Karpas-422 (cell line): ENCODE data around the gene SPNS3. TPM values are rescaled to one million over a fixed set of nuclear protein-coding genes. Genes with fewer than 3 reads are reported as not detected.

Experiments used
- DNase-seq: peaks from one replicate; pipeline ENCODE4 v3.0.0-alpha.2; 2015
- H2AFZ ChIP-seq: fragments of 200-600 bp; sonication (generic); 2 replicates; pipeline ENCODE4 v1.6.1; 2014; ENCODE audit warnings: antibody characterized with exemption, low read length, mixed read lengths
- H3K27ac ChIP-seq: fragments of 200-600 bp; sonication (generic); 2 replicates; pipeline ENCODE4 v1.5.1; 2014; ENCODE audit warnings: mild to moderate bottlenecking, low read length, moderate library complexity
- H3K27me3 ChIP-seq: fragments of 200-600 bp; sonication (generic); 2 replicates; pipeline ENCODE4 v1.6.1; 2014; ENCODE audit warnings: low read length, mixed read lengths
- H3K36me3 ChIP-seq: fragments of 200-600 bp; sonication (generic); 2 replicates; pipeline ENCODE4 v1.6.1; 2014; ENCODE audit warnings: low read length, mixed read lengths; ENCODE audit not compliant: insufficient read depth
- H3K4me1 ChIP-seq: fragments of 200-600 bp; sonication (generic); 2 replicates; pipeline ENCODE4 v1.6.1; 2014; ENCODE audit warnings: mild to moderate bottlenecking, low read length, mixed read lengths
- H3K4me2 ChIP-seq: fragments of 200-600 bp; sonication (generic); 2 replicates; pipeline ENCODE4 v1.6.1; 2014; ENCODE audit warnings: low read length, low read depth, mild to moderate bottlenecking; ENCODE audit not compliant: poor library complexity, severe bottlenecking
- H3K4me3 ChIP-seq: fragments of 200-600 bp; sonication (generic); 2 replicates; pipeline ENCODE4 v1.5.1; 2014; ENCODE audit warnings: mild to moderate bottlenecking, antibody characterized with exemption, low read length, mixed read lengths
- H3K79me2 ChIP-seq: fragments of 200-600 bp; sonication (generic); 2 replicates; pipeline ENCODE4 v1.6.1; 2014; ENCODE audit warnings: mild to moderate bottlenecking, low read length, mixed read lengths
- H3K9ac ChIP-seq: fragments of 200-600 bp; sonication (generic); 2 replicates; pipeline ENCODE4 v1.6.0; 2014; ENCODE audit warnings: low read length
- H3K9me2 ChIP-seq: fragments of 200-600 bp; sonication (generic), shearing (Covaris generic); replicated peaks from 2 replicates; pipeline ENCODE4 v1.6.0; 2014; ENCODE audit warnings: mild to moderate bottlenecking, low read length, moderate library complexity; ENCODE audit not compliant: insufficient read depth
- H3K9me3 ChIP-seq: fragments of 300-700, 200-600 bp; sonication (generic); 2 replicates; pipeline ENCODE4 v1.6.1; 2014; ENCODE audit warnings: low read length, mixed read lengths
- H4K20me1 ChIP-seq: fragments of 200-600 bp; sonication (generic); 2 replicates; pipeline ENCODE4 v1.6.1; 2014; ENCODE audit warnings: mild to moderate bottlenecking, antibody characterized with exemption, low read length, low read depth; ENCODE audit not compliant: insufficient read depth
- total RNA-seq: library from RNA; depleted of rRNA; stranded (reverse); fragments of >200 nt; shearing (Covaris generic); gene quantifications from 2 replicates; pipeline ENCODE4 v1.2.3, GENCODE V29; 2014; ENCODE audit warnings: low replicate concordance

Gene SPNS3
- total RNA-seq, 1 experiment from 2014 or later: 4.1 TPM

- Histone ChIP-seq H4K20me1 (no peaks in the 10 kb centered on the region), H3K4me2 (no peak overlapping the region), H3K27ac (no peak overlapping the region), H3K79me2 (no peaks in the 10 kb centered on the region), H3K4me3 (no peak overlapping the region), H3K4me1 (peaks cover 8% of the 10 kb centered on the region), H3K9me3 (no peaks in the 10 kb centered on the region), H3K27me3 (no peaks in the 10 kb centered on the region), H3K9me2 (no peaks in the 10 kb centered on the region), H3K36me3 (no peaks in the 10 kb centered on the region), H2AFZ (no peak overlapping the region), H3K9ac (no peak overlapping the region)
- DNase-seq: no peak
Observed at GRCh38 chr17:4417129-4417667, 16.5 kb upstream of the SPNS3 start.

GRCh38 chr17:4420692-4421131 lies 13.0 kb upstream of the SPNS3 start:
- no peaks in the 10 kb centered on the region for H3K36me3 ChIP-seq
- H3K27me3 ChIP-seq: no peaks in the 10 kb centered on the region
- no peak overlapping the region for H3K9ac ChIP-seq
- peak; percentile 90 for DNase-seq
- H3K4me2 ChIP-seq: no peak overlapping the region
- H3K27ac ChIP-seq: no peak overlapping the region
- H2AFZ ChIP-seq: no peak overlapping the region
- no peaks in the 10 kb centered on the region for H3K79me2 ChIP-seq
- no peaks in the 10 kb centered on the region for H4K20me1 ChIP-seq
- no peaks in the 10 kb centered on the region for H3K9me2 ChIP-seq
- H3K4me1 ChIP-seq: peaks cover 3% of the 10 kb centered on the region; the same call in 1 of the 2 replicates
- H3K4me3 ChIP-seq: no peak overlapping the region
- no peaks in the 10 kb centered on the region for H3K9me3 ChIP-seq

GRCh38 chr17:4422864-4423263 lies 10.9 kb upstream of the SPNS3 start:
- no peak overlapping the region for H3K27ac ChIP-seq

GRCh38 chr17:4425398-4425797 lies 8.3 kb upstream of the SPNS3 start:
- H3K27ac ChIP-seq: no peak overlapping the region
- H3K4me1 ChIP-seq: peaks cover 3% of the 10 kb centered on the region; the same call in 1 of the 2 replicates
- no peak overlapping the region for H2AFZ ChIP-seq
- no peaks in the 10 kb centered on the region for H4K20me1 ChIP-seq
- no peak overlapping the region for H3K9ac ChIP-seq
- no peaks in the 10 kb centered on the region for H3K79me2 ChIP-seq
- H3K9me3 ChIP-seq: no peaks in the 10 kb centered on the region
- no peaks in the 10 kb centered on the region for H3K27me3 ChIP-seq
- no peak overlapping the region for H3K4me3 ChIP-seq
- DNase-seq: no peak
- no peaks in the 10 kb centered on the region for H3K9me2 ChIP-seq
- H3K4me2 ChIP-seq: no peak overlapping the region
- H3K36me3 ChIP-seq: no peaks in the 10 kb centered on the region

More at GRCh38 chr17:4422864-4423263, 10.9 kb upstream of the SPNS3 start:
- Histone ChIP-seq H3K27me3 (no peaks in the 10 kb centered on the region), H4K20me1 (no peaks in the 10 kb centered on the region), H2AFZ (no peak overlapping the region), H3K9me2 (no peaks in the 10 kb centered on the region), H3K4me3 (no peak overlapping the region), H3K79me2 (no peaks in the 10 kb centered on the region), H3K9ac (no peak overlapping the region), H3K4me2 (no peak overlapping the region), H3K9me3 (no peaks in the 10 kb centered on the region), H3K36me3 (no peaks in the 10 kb centered on the region), H3K4me1 (peaks cover 3% of the 10 kb centered on the region; the same call in 1 of the 2 replicates)
- no peak for DNase-seq

GRCh38 chr17:4426499-4427208 lies 7.1 kb upstream of the SPNS3 start:
- no peak for DNase-seq
- Histone ChIP-seq H3K4me2 (no peak overlapping the region), H3K79me2 (no peaks in the 10 kb centered on the region), H3K9ac (no peak overlapping the region), H3K4me1 (no peaks in the 10 kb centered on the region), H3K36me3 (no peaks in the 10 kb centered on the region), H3K27me3 (no peaks in the 10 kb centered on the region), H3K27ac (no peak overlapping the region), H3K9me3 (no peaks in the 10 kb centered on the region), H2AFZ (no peak overlapping the region), H4K20me1 (no peaks in the 10 kb centered on the region), H3K4me3 (no peak overlapping the region), H3K9me2 (no peaks in the 10 kb centered on the region)

- H3K27ac ChIP-seq: no peak overlapping the region
- H4K20me1 ChIP-seq: no peaks in the 10 kb centered on the region
- H3K36me3 ChIP-seq: no peaks in the 10 kb centered on the region
- H3K9me3 ChIP-seq: no peaks in the 10 kb centered on the region
- no peak overlapping the region for H3K4me3 ChIP-seq
- no peaks in the 10 kb centered on the region for H3K4me1 ChIP-seq
- DNase-seq: no peak
- no peak overlapping the region for H3K4me2 ChIP-seq
- H2AFZ ChIP-seq: no peak overlapping the region
- no peaks in the 10 kb centered on the region for H3K27me3 ChIP-seq
- no peak overlapping the region for H3K9ac ChIP-seq
- H3K79me2 ChIP-seq: no peaks in the 10 kb centered on the region
- H3K9me2 ChIP-seq: no peaks in the 10 kb centered on the region
Observed at GRCh38 chr17:4427505-4427904, 6.2 kb upstream of the SPNS3 start.

- no peak overlapping the region for H3K9ac ChIP-seq
- no peak overlapping the region for H3K27ac ChIP-seq
- H3K4me3 ChIP-seq: no peak overlapping the region
- no peaks in the 10 kb centered on the region for H3K27me3 ChIP-seq
- H2AFZ ChIP-seq: no peak overlapping the region
- H4K20me1 ChIP-seq: no peaks in the 10 kb centered on the region
- H3K9me2 ChIP-seq: no peaks in the 10 kb centered on the region
- DNase-seq: no peak
- no peak overlapping the region for H3K4me2 ChIP-seq
- no peaks in the 10 kb centered on the region for H3K79me2 ChIP-seq
- H3K4me1 ChIP-seq: peaks cover 6% of the 10 kb centered on the region; the same call in 1 of the 2 replicates
- H3K9me3 ChIP-seq: no peaks in the 10 kb centered on the region
- no peaks in the 10 kb centered on the region for H3K36me3 ChIP-seq
Observed at GRCh38 chr17:4436381-4436780, 2.6 kb downstream of the SPNS3 start.

- Histone ChIP-seq H2AFZ (no peak overlapping the region), H3K9ac (no peak overlapping the region), H3K9me2 (no peaks in the 10 kb centered on the region), H3K4me2 (no peak overlapping the region), H4K20me1 (no peaks in the 10 kb centered on the region), H3K27ac (no peak overlapping the region), H3K9me3 (no peaks in the 10 kb centered on the region), H3K4me1 (peaks cover 6% of the 10 kb centered on the region; the same call in 1 of the 2 replicates), H3K36me3 (no peaks in the 10 kb centered on the region), H3K27me3 (no peaks in the 10 kb centered on the region), H3K79me2 (no peaks in the 10 kb centered on the region), H3K4me3 (no peak overlapping the region)
- no peak for DNase-seq
Observed at GRCh38 chr17:4436846-4437245, 3.1 kb downstream of the SPNS3 start.
